B cell (primary cell): ENCODE measurements around the gene TLX2. TPM values are rescaled to one million over a fixed set of nuclear protein-coding genes. Genes with fewer than 3 reads are reported as not detected.

Experiments used
- ATAC-seq: fragments of 200-7000 bp; cut with Tn5 transposase; one replicate; pipeline ENCODE4 v1.10.0; 2021; ENCODE audit warnings: low read depth, mild to moderate bottlenecking, moderate number of reproducible peaks, moderate library complexity
- CTCF ChIA-PET: fragments of 350-600 bp; sonication (Branson Sonifier 250); formaldehyde crosslinking; loops from one replicate; lab custom pipeline; 2021; ENCODE audit warnings: antibody characterized with exemption, inconsistent platforms; lab: Charles Lee
- POLR2A ChIA-PET: fragments of 350-600 bp; sonication (Branson Sonifier 250); formaldehyde crosslinking; loops from one replicate; lab custom pipeline; 2021; ENCODE audit warnings: antibody characterized with exemption; lab: Charles Lee
- DNase-seq: peaks from one replicate; pipeline ENCODE4 v3.0.0; 2013
- H2AFZ ChIP-seq: 2 replicates; pipeline ENCODE4 v1.6.1; 2012; ENCODE audit warnings: mild to moderate bottlenecking, low read depth, low read length; ENCODE audit not compliant: insufficient read depth, poor library complexity, severe bottlenecking
- H3K27ac ChIP-seq, 2 donors: 1 replicate in 1 of 2; 2 replicates in 1 of 2; pipeline ENCODE4 v1.5.1; 2012 to 2013; ENCODE audit warnings: low read length in 2 of 2, mild to moderate bottlenecking in 2 of 2, moderate library complexity in 1 of 2
- H3K27me3 ChIP-seq, 4 experiments: fragments of 200-600 bp in 1 of 4; sonication (generic) in 1 of 4; replicated peaks in 1 of 4; 1 replicate in 2 of 4; 2 replicates in 2 of 4; pipeline versions ENCODE4 v1.6.1 to v1.7.0; 2013 to 2016; ENCODE audit warnings: low read length in 3 of 4, mild to moderate bottlenecking in 2 of 4, mixed read lengths in 1 of 4, moderate library complexity in 1 of 4; ENCODE audit not compliant: insufficient read depth in 4 of 4, control insufficient read depth in 3 of 4; ENCODE audit errors: control extremely low read depth in 1 of 4
- H3K36me3 ChIP-seq, 2 experiments: replicated peaks in 1 of 2; 1 replicate in 1 of 2; 2 replicates in 1 of 2; pipeline versions ENCODE4 v1.6.1 to v1.7.1; 2013; ENCODE audit warnings: low read length in 1 of 2; ENCODE audit not compliant: insufficient read depth in 2 of 2, control insufficient read depth in 1 of 2; ENCODE audit errors: control extremely low read depth in 1 of 2, extremely low read depth in 1 of 2
- H3K4me1 ChIP-seq, 2 donors: fragments of 200-600 bp in 1 of 2; sonication (generic) in 1 of 2; 1 replicate in 1 of 2; 2 replicates in 1 of 2; pipeline versions ENCODE4 v1.5.1 to v1.6.1; 2013 to 2017; ENCODE audit warnings: low read length in 2 of 2; ENCODE audit not compliant: control insufficient read depth in 2 of 2, insufficient read depth in 2 of 2
- H3K4me2 ChIP-seq: replicated peaks from 2 replicates; pipeline ENCODE3; 2012; ENCODE audit warnings: mild to moderate bottlenecking, low read depth, low read length; ENCODE audit not compliant: poor library complexity, severe bottlenecking
- H3K4me3 ChIP-seq, 5 experiments: fragments of 200-600 bp in 1 of 5; sonication (generic) in 1 of 5; 1 replicate in 3 of 5; 2 replicates in 2 of 5; pipeline versions ENCODE4 v1.5.1 to v1.7.0; 2011 to 2016; ENCODE audit warnings: low read length in 4 of 5, mild to moderate bottlenecking in 4 of 5, low read depth in 2 of 5, control low read depth in 1 of 5, moderate library complexity in 1 of 5; ENCODE audit not compliant: insufficient read depth in 1 of 5; ENCODE audit errors: control extremely low read depth in 1 of 5, extremely low read depth in 1 of 5
- H3K79me2 ChIP-seq: fragments of 200-600 bp; sonication (generic); one replicate; pipeline ENCODE4 v1.6.0; 2016; ENCODE audit warnings: low read length; ENCODE audit not compliant: control insufficient read depth, insufficient read depth
- H3K9ac ChIP-seq: fragments of 200-600 bp; sonication (generic); 2 replicates; pipeline ENCODE4 v1.6.1; 2017; ENCODE audit warnings: mild to moderate bottlenecking, low read length, moderate library complexity
- H3K9me3 ChIP-seq, 3 donors: one replicate each; pipeline versions ENCODE4 v1.6.1 to v1.7.1; 2013; ENCODE audit warnings: low read length in 2 of 3; ENCODE audit not compliant: control insufficient read depth in 2 of 3, insufficient read depth in 1 of 3; ENCODE audit errors: control extremely low read depth in 1 of 3
- H4K20me1 ChIP-seq: 2 replicates; pipeline ENCODE4 v1.6.0; 2012; ENCODE audit warnings: mild to moderate bottlenecking, low read length; ENCODE audit not compliant: insufficient read depth, control insufficient read depth, poor library complexity, severe bottlenecking
- H3K27ac Mint-ChIP-seq: one replicate; pipeline ENCODE4 v1.8.0; 2021; ENCODE audit warnings: mixed read lengths
- H3K27me3 Mint-ChIP-seq: one replicate; pipeline ENCODE4 v1.8.0; 2021; ENCODE audit warnings: mixed read lengths
- H3K4me1 Mint-ChIP-seq: one replicate; pipeline ENCODE4 v1.8.0; 2021; ENCODE audit warnings: mixed read lengths
- H3K4me3 Mint-ChIP-seq: one replicate; pipeline ENCODE4 v1.8.0; 2021; ENCODE audit warnings: mixed read lengths
- H3K9me3 Mint-ChIP-seq: one replicate; pipeline ENCODE4 v1.8.0; 2022; ENCODE audit warnings: mixed read lengths; ENCODE audit not compliant: insufficient read depth
- EZH2 ChIP-seq: IDR thresholded peaks from 2 replicates; pipeline ENCODE4 v1.6.1; 2012; ENCODE audit warnings: borderline replicate concordance, low read depth, mild to moderate bottlenecking, moderate library complexity, low read length; ENCODE audit not compliant: insufficient read depth, poor library complexity, severe bottlenecking
- WGBS: methylation state at CpG from one replicate; pipeline ENCODE4 v1.1.5; 2013; ENCODE audit warnings: missing lambda C conversion rate; ENCODE audit not compliant: insufficient coverage; 5-methylcytosine and 5-hydroxymethylcytosine counted together
- intact Hi-C: fragments of 100-400 bp; cut with micrococcal nuclease; formaldehyde crosslinking; loops from one replicate; pipeline ENCODE4 v1.10.0; 2022
- polyA plus RNA-seq: library from polyadenylated mRNA; depleted of rRNA; stranded (reverse); fragments of >200 nt; gene quantifications from 2 replicates; pipeline ENCODE4 v1.2.3, GENCODE V29; 2012
- total RNA-seq, 2 donors: library from RNA; stranded (reverse); fragments of 120-200 nt in 1 of 2; gene quantifications; 1 replicate in 1 of 2; 2 replicates in 1 of 2; pipeline versions ENCODE4 v1.2.3 to v1.2.4, GENCODE V29; 2013 to 2022
- TF ChIP-seq, protein P1 (sequence below): fragments of 200-600 bp; IDR thresholded peaks from one replicate; pipeline ENCODE4 v1.8.0; 2022; ENCODE audit warnings: antibody characterized with exemption, mild to moderate bottlenecking

The TLX2 gene
- total and polyA plus RNA-seq, 2 donors (not counting 1 experiment from before 2014, with no cell fraction given) = 0.06 TPM; not detected in 1

DNA sequence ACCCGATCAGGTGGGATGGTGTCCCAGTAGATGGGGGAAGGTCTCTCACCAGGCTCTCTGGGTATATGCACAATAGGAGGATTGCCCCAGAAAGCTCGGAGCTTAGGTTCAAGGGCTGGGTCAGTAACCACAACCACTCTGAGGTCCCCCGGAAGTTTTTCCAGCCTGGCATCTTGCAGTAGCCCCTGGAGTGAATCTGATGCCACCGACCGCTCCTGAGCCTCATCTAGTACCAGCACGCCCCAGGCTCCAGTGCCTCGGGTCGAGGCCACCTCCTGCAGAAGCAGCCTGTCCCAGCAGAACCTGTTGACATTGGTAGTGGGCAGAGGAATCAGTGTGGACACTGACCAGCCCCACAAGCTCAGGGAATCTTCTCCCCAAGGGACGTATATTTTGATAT lies 9.8 kb downstream of the TLX2 start:
- no peak overlapping the region for H3K4me2 ChIP-seq
- H3K9ac ChIP-seq = no peak overlapping the region
- intact Hi-C loops = no loop called here
- WGBS = 91% methylated on average over 8 of the region's 9 CpGs
- H3K27ac ChIP-seq = no peak overlapping the region
- peaks cover 0 to 29% of the 10 kb centered on the region in 2 experiments for H3K36me3 ChIP-seq
- H3K4me1 ChIP-seq = peaks cover 23 to 27% of the 10 kb centered on the region in 2 donors
- peaks cover 0 to 18% (median 11%) of the 10 kb centered on the region in 4 experiments for H3K27me3 ChIP-seq
- DNase-seq (no peak), ATAC-seq (no peak)
- ChIA-PET POLR2A (interaction anchor here (0.6 kb wide), 1 partner anchor 76 kb away, joined by 4 read pairs; no protein-coding TSS in a partner anchor), CTCF (no interaction called here)
- peaks cover 17% of the 10 kb centered on the region for H3K27me3 Mint-ChIP-seq
- H3K79me2 ChIP-seq = peaks cover 5% of the 10 kb centered on the region
- peaks cover 17% of the 10 kb centered on the region for H4K20me1 ChIP-seq
- H3K27ac Mint-ChIP-seq = no peak overlapping the region
- H3K4me1 Mint-ChIP-seq = peaks cover 23% of the 10 kb centered on the region
- no peak for TF ChIP-seq EZH2
- TF ChIP-seq, protein P1, sequence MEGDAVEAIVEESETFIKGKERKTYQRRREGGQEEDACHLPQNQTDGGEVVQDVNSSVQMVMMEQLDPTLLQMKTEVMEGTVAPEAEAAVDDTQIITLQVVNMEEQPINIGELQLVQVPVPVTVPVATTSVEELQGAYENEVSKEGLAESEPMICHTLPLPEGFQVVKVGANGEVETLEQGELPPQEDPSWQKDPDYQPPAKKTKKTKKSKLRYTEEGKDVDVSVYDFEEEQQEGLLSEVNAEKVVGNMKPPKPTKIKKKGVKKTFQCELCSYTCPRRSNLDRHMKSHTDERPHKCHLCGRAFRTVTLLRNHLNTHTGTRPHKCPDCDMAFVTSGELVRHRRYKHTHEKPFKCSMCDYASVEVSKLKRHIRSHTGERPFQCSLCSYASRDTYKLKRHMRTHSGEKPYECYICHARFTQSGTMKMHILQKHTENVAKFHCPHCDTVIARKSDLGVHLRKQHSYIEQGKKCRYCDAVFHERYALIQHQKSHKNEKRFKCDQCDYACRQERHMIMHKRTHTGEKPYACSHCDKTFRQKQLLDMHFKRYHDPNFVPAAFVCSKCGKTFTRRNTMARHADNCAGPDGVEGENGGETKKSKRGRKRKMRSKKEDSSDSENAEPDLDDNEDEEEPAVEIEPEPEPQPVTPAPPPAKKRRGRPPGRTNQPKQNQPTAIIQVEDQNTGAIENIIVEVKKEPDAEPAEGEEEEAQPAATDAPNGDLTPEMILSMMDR = no peak
- H3K9me3 Mint-ChIP-seq = no peaks in the 10 kb centered on the region
- no peak overlapping the region for H3K4me3 ChIP-seq
- H2AFZ ChIP-seq = no peak overlapping the region
- H3K4me3 Mint-ChIP-seq = no peak overlapping the region
- H3K9me3 ChIP-seq = no peaks in the 10 kb centered on the region

DNA sequence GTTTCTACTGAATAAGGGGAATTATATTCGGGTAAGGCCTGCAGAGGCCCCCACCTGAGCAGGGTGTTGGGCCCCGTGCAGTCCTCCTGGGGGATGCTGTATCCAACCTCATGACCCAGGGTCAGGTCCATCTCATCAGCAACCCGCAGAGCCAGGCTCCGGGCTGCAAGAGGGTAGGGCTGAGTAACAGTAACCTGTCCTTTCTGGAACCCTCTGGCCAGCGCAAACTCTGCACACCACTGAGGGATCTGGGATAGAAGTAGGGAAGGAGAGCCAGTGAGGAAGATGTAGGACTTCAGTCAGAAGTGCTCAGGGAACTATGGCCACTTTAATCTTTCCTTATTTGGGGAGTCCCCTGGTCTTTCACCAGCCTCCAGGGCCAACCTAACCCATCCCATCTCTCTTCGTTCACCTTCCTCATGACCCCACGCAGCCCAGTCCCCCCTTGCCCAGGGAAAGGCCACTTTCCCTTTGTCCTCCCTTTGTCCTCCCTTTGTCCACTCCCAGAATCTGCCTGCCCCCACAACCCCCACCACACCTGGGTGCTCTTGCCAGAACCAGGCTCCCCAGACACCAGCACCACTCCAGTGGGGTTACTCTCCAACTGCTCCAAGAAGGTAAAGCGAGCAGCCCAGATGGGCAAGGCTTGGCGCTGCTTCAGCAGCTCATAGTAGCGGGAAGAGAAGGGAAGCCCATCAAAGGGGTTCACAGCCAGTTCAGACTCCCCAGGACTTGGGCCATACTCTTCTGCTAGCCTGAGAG lies 10.9 kb downstream of the TLX2 start:
- no peaks in the 10 kb centered on the region for H3K9me3 Mint-ChIP-seq
- ChIA-PET POLR2A (interaction anchor here (0.8 to 1.1 kb wide), 2 partner anchors 19 to 46 kb away, joined by 3 read pairs; no protein-coding TSS in a partner anchor), CTCF (interaction anchor here (1.3 to 9.6 kb wide), 2 partner anchors 16 to 62 kb away, joined by 3 to 71 read pairs; no protein-coding TSS in a partner anchor)
- H3K9me3 ChIP-seq = no peaks in the 10 kb centered on the region
- H3K4me1 Mint-ChIP-seq = peaks cover 24% of the 10 kb centered on the region
- no peak overlapping the region for H3K4me2 ChIP-seq
- peaks cover 0 to 7% (median 1%) of the 10 kb centered on the region in 4 experiments for H3K27me3 ChIP-seq
- no peak overlapping the region for H3K27ac ChIP-seq
- no peak overlapping the region for H3K27ac Mint-ChIP-seq
- no peak overlapping the region for H2AFZ ChIP-seq
- no peak overlapping the region for H3K4me3 ChIP-seq
- 97% methylated on average over 8 of the region's 10 CpGs for WGBS
- H3K4me3 Mint-ChIP-seq = no peak overlapping the region
- peaks cover 24 to 29% of the 10 kb centered on the region in 2 donors for H3K4me1 ChIP-seq
- peaks cover 0 to 29% of the 10 kb centered on the region in 2 experiments for H3K36me3 ChIP-seq
- no peak overlapping the region for H3K9ac ChIP-seq
- TF ChIP-seq, protein P1 = no peak
- intact Hi-C loops = loop anchor here (5.0 kb wide), 2 partner anchors 788 to 1293 kb away; partner anchors contain the start of genes CCT7, PRADC1 and TPRKB
- ATAC-seq (no peak), DNase-seq (no peak)
- H3K27me3 Mint-ChIP-seq = peaks cover 7% of the 10 kb centered on the region
- H4K20me1 ChIP-seq = peaks cover 17% of the 10 kb centered on the region
- peaks cover 11% of the 10 kb centered on the region for H3K79me2 ChIP-seq
